Stimulated activated CD4-positive, alpha-beta T cell treated with anti-CD3 and anti-CD28 coated beads, Interleukin-1b, Interleukin-23, amount 100 ng/mL, for 48 hours (primary cell): Measurements from ENCODE around the gene CASP2.
"Not testable (repeated sequence)": the region's sequence is repeated elsewhere in the genome, so short reads cannot be mapped to it uniquely, and the experiment has no call there.

Experiments used
- DNase-seq: peaks from one replicate; pipeline ENCODE4 v3.0.0-alpha.2; 2020

CASP2 gene

DNA sequence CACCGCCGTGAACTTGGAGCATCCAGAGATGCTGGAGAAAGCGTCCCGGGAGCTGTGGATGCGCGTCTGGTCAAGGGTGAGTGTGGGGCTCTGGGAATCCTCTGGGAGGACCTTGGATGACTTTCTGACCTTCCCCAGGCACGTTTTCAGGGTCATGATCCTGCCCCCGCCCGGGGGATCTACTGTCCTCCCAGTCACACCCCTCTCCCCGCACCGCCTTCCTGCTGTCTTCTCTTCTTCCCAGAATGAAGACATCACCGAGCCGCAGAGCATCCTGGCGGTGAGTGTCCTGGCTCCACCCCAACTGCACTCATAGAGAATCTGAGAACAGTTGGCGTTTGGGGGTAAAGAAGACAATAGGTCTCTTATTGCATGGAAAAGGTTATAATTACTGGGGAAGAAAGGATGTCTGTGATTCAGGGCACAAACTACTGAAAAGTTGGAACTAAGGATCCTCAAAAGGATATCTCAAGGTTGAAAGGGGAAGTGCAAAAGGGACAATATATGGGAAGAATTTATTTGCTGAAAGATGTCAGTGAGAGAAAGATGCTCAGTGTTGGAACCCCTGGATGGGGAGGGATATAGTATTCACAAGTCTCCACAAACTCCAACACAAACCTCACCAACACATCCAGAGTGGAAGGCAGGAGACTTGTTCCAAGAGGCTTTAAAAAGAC lies 23.0 kb upstream of the CASP2 start:
- no peak for DNase-seq

DNA sequence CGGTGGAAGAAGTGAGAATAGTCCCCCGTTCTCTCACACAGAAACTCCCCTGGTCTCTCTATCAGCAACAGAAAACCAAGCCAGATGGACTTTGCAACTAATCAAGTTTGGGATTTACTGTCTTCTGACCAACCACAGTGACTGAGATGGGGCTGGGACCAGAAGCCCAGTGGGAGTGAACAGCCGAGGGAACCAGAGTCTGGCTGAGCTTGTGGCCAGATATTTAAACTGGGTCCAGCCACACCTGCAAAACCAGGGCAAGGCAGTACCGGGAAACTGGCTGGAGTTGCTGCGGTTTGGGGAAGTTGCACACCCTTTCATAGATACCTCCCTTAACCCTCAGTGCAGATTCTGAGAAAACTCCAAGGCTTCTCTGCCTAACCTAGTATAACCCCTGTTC lies 18.9 kb upstream of the CASP2 start:
- DNase-seq = no peak

DNA sequence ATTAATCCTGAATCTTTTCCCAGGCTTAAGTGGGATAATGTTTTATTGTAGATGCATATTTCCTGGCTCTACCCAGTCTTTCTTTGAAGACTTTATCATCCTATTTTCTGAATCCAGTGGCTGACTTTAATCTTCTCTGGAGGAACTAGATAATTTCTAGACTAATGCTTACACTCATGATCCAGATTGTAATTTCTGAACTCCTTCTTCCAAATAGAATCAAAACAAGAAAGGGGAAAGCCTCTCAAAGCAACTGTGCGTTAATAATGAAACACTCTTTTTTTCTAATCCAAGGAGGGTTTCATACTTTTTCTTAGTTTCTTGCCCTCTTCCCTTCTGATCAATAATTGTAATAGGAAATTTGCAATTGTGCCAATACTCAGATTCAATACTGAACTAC lies 16.9 kb upstream of the CASP2 start:
- no peak for DNase-seq

DNA sequence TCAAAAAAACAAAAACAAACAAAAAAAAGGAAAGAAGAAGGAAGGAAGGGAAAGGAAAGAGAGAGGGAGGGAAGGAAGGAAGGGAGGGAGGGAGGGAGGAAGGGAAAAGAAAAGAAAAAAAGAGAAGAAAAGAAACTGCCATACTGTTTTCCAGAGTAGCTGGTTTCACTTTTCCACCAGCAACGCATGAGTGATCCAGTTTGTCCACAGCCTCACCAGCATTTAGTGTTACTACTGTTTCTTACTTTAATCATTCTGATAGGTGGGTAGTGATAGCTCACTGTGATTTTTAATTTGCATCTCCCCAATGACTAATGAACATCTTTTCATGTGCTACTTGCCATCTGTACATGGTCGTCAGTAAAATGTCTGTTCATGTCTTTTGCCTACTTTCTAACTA lies 15.3 kb upstream of the CASP2 start:
- no peak for DNase-seq

DNA sequence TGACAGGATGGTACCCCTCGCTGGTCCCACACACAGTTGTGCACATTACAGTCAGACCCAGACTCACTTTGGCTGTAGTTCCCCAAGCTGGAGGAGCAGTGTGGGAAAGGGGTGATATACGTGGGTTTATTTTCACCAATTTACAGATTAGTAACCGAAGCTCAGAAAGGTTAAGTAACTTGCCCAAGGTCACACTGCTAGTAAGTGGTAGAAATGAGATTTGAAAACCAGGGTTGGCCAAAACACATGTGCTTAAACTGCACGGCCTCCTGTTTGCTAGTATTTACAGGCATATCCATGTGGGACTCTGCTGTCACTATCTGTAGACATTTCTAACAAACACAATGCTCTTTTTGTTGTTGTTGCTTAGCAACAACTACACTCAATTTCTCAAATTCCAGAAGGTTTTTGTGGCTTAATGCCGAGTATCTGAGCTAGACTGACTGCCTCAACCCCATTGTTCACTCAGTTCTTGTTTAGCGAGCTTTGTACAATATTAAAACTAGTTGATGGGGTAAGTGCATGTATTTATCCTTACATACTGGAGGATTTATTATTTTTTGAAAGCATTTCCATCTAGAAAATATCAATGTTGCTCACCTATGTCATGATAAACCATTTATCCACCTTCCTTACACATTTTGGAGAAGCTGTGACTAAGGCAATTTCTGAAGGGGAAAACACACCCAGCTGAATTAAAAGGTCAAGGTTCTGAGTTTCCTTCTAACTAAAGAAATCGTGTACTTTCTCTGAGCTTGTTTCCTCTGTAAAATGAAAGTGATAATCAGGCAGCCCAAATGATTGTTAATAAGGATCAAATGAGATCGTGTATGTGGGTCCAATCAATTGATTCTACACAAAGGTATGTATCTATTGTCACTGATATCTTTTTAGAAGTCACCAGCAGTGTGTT lies 8.7 kb upstream of the CASP2 start:
- no peak for DNase-seq

DNA sequence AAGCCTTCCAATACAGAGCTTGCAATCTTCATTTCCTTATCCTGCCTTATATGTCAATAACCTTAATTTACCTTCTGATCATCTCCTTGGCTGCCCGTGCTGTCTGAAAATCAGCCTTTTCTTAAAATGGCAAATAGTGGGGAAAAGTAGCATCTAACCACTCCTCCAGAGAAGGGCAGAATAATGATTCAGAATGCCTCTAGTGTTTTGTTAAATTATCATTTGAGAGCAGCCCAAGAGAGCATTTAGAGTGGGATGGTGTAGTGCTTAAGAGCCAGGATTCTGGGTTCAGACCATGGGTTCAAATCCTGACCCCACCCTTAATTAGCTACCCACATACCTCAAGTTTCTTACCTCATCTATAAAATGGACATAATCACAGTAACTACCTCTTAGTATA lies 8.0 kb upstream of the CASP2 start:
- no peak for DNase-seq

DNA sequence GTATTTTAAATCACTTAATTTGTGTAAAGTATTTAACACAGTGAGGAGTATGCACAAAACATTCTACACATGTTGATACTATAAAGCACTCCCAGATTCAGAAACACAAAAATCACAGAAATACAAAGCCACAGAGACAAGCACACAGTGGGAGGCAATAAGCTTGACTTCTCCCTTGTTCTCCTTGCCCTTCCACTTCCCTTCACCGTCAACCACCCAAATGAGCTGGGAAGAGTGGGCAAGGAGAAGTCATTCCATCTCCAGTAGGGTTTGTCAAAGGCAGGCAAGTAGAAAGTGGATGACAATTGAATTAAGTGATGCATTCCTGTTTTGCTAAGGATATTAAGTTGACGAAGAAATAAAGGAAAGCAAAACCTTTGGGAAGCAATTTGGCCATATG lies 7.6 kb upstream of the CASP2 start:
- no peak for DNase-seq

DNA sequence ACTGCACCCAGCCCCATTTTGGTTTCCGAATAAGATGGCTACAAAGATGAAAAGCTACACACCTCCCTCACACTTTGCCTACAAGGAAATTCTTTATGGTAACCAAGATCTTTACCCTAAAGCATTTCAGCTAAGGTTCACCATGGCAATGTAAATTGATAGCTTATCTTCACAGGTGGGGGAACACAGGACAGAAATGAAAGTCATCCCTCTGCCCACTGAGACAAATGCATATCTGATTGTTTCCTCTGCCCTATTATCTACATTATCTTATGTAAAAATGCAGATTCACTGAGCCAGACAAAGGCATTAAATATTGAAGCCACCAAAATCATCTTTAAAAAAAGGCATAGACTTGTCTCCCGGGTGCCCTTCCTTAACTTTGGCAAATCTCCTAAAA lies 6.6 kb upstream of the CASP2 start:
- DNase-seq = no peak

DNA sequence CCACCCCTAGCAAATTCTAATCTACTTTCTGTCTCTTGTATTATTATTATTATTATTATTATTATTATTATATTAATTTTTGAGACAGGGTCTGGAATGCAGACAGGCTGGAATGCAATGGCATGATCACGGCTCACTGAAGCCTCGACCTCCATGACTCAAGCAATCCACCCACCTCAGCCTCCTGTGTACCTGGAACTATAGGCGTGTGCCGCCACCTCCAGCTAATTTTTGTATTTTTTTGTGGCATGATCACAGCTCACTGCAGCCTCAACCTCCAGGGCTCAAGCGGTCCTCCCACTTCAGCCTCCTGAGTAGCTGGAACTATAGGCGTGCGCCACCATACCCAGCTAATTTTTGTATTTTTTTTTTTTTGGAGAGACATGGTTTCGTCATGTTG lies 6.0 kb upstream of the CASP2 start:
- DNase-seq = no peak

DNA sequence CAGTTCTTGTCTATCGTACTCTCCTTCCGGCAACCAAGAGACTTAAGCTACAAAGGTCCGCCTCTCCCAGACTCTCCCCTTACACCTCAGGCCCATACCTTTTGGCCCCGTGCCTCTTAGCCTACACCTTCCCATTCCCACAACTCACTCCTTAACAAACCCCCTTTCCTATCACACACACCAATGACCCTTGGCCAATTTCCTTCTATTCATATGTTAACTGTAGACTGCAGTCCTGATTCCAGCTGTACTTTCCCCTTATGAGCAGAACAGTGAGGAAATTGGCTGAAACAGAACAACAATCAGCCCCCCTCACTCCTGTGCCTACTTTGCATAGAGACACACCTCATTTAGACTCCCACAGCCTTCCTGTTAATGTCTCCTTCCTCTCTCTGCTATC lies 4.8 kb upstream of the CASP2 start:
- no peak for DNase-seq

DNA sequence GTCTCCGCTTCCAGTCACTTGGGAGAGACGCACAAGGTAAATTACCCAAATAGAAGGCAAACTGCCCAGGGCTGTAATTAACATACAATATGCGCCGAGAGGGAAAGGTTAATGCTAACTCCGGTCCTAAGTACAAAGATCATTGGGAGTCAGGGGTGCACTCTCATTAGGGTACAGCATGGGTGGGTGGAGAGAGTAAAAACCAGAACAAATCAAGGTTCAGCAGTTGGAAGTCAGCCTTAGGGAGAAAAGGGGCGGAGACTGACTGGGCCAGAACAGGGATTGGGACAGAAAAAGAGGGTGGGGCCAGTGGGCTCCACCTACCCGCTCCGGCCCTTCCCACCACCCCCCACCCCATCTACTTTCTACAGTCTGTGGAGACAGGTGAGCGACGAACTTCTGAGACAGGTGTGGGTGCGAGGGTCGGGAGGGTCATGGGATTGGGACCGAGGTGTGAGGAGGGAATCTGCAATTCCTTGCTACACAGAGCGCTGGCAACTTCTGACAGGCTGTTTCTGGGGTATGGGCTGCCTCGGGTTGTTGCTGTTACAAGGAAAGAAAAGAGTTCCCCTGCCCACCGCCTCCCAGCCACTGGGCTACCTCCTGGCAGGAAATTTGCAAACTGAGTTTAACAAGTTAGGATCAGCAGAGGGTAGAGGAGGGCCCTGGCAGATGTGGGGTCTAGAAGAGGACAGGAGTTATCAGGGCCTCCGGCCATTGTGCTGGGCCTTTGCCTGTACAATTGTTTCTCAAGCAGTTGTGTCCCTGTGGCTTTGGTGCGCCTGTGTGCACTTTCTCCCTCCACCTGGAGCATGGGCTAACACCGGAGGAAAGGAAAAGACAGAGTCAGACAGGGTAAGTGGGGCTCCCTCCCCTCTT lies 3.3 kb upstream of the CASP2 start, which contains the start of gene TMEM139:
TMEM139 (plus strand) TSS at position 368 of the 879 bp plus-strand sequence. CDS start 1,000 bp downstream, outside the sequence.
- DNase-seq = no peak

DNA sequence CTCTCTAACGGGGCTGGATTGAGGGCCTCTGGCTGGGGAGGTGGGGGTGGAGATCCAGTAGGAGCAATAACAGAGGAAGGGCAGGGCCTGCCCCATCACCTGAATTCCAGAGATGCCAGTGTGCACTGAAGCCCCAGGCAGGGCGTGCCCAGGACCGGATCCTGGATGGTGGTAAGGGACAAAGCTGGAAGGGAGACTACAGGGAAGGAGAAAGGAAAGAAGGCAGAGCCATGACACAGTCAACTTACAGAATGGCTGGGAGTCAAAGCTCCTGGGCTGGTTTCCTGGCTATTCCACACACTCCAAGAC lies 2.7 kb upstream of the CASP2 start:
- DNase-seq = no peak

DNA sequence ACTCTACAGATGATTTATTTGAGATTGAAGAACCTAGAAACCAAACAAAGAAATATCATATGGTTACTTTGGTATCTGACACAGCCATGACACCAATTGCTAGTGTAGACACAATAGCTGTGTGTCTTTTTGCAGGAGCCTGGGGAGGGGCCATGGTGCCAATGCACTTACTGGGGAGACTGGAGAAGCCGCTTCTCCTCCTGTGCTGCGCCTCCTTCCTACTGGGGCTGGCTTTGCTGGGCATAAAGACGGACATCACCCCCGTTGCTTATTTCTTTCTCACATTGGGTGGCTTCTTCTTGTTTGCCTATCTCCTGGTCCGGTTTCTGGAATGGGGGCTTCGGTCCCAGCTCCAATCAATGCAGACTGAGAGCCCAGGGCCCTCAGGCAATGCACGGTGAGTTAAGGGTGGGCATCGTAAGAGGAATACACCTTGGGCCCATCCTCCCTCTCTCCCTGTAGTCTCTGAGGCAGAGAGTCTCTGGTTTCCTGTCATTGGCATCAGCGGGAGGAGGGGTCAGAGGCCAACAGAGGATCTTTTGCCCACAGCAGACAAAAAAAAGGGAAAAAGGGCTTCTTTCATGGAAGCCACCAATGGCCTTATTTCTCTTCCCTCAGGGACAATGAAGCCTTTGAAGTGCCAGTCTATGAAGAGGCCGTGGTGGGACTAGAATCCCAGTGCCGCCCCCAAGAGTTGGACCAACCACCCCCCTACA lies 2.2 kb upstream of the CASP2 start:
- no peak for DNase-seq

DNA sequence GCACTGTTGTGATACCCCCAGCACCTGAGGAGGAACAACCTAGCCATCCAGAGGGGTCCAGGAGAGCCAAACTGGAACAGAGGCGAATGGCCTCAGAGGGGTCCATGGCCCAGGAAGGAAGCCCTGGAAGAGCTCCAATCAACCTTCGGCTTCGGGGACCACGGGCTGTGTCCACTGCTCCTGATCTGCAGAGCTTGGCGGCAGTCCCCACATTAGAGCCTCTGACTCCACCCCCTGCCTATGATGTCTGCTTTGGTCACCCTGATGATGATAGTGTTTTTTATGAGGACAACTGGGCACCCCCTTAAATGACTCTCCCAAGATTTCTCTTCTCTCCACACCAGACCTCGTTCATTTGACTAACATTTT lies 1.6 kb upstream of the CASP2 start:
- no peak for DNase-seq

DNA sequence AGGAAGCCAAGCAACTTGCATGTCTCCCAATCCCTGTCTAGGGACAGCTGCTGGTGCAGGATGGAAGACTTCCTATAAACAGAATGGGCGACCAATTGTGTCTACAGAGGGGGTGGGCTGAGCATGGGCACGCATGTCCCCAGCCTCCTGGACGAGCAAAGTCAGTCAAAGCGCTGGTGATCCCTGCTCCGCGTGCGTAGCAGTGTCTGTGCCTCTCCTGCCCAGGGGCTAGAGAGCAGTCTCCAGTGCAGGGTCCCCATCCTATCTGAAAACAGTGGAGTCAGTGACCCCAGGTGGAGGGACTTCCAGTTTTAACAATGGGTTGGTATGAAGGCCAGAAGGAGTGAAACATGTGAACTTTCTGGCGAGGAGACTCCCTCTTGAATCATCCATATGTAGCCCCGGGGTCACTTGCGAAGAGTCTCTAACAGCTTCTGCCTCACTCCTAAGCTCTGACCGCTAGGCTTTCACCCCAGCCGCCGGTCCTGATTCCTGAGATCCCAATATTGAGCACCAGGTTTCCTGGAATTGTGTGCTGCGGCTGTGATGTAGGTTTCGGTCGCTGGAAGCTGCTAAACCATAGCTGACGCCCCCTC lies 714 bp upstream of the CASP2 start:
- no peak for DNase-seq

DNA sequence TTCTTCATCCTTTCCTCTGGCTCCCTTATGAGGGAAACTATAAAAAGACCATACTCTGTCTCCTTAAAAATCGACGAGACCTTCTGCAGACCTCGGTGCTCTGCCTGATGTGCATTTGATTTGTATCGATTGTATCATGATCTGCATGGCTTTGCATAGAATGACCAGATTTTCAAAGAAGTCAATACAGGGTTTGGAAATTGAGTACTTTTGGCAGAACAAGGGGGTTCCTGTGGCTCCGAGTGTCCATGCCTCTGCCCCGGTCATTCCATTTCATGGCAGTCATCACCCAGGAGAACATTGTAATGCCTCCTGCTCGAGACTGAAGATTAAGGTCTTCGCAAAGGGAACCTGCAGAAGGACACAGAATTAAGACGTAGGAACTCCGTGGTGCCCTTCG lies 685 bp downstream of the CASP2 start:
- DNase-seq = no peak

DNA sequence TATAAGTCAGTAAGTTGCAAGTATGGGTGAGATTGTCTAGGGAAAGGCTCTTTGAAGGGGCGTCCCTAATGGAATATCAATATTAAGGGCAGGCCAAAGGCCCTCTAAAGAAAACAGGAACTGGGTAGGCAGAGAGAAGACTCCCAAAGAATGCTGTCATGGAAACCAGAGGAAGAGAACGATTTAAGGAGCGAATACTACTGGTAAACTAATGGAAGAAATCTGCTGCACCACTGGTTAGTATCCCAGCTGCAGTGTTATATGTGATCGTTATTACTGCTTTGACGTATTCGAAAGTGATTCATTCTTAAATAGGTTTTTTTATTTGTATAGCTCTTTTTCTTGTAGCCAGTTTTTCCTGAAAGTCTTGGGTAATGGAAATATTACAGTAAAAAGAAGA lies 1.3 kb downstream of the CASP2 start:
- DNase-seq = no peak

DNA sequence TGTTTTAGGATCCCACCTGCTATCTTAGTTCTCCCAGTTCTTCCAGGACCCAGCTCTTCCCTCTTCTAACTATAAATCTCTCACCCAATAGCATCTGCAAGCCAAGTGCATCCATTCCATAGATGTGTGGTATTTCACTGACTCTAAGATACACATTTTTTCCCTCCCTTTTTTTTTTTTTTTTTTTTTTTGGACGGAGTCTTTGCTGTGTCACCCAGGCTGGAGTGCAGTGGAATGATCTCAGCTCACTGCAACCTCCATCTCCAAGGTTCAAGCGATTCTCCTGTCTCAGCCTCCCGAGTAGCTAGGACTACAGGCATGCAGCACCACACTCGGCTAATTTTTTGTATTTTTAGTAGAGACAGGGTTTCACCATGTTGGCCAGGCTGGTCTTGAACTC lies 1.7 kb downstream of the CASP2 start:
- not testable (repeated sequence) for DNase-seq

DNA sequence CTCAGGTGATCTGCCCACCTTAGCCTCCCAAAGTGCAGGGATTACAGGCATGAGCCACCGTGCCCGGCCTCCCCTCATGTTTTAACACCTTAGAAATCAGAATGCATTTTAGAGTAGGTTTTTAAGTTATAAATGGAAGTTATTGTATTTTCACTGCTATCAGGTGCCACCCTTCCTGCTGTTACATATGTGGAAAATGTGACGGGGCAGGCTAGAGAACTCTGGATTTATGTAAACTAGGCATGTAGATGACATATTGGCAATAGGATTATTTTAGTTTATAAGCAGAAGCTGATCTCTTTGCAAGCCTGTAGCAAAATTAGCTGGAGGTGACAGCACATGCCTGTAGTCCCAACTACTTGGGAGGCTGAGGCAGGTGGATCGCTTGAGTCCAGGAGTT lies 2.1 kb downstream of the CASP2 start:
- no peak for DNase-seq

DNA sequence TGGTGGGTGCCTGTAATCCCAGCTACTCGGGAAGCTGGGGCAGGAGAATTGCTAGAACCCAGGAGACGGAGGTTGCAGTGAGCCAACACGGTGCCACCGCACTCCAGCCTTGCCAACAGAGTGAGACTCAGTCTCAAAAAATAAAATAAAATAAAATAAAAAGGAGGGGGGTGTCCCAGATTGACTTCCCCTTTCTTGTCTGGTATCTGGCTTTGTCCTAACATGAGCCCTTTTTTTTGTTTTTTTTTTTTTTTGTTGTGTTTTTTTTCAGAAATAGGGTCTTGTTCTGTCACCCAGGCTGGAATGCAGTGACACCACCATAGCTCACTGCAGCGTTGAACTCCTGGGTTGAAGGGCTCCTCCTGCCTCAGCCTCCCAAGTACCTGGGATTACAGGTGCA lies 4.7 kb downstream of the CASP2 start:
- no peak for DNase-seq

DNA sequence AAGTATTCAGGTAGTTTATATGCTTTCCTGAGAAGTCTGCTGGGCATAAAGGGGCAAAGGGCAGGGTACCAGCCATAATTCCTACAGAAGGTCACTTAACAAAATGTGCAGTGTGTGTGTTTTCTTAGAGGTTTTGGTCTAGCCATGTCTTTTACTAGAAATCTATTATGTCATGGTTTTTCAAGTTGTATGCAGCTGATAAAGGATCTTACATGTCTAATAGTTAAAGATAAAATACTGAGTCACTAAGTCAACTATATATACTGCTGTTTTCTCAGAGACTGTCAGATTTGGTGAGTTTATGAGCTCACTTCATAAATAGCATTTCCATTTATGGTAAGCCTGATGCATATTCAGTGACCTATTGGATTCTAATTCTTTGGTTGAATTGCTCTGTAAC lies 7.7 kb downstream of the CASP2 start:
- DNase-seq = no peak

DNA sequence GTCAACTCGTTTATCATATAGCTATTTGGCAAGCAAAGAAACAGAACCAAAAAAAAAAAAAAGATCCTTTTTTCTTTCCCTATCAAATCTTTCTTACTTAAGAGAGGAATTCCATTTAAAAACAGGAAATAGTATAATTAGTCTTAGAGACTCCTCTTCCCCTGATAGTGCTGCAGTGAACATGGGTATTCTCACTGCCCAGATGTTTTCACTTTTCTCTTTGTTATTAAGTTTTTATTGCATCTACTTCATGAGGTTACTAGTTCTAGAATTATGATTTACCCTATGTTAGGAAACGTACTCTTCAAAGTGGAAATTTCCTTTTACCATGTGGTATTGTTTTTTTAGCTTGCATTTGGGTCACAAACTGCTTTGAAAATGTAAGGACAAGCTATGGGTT lies 8.5 kb downstream of the CASP2 start:
- DNase-seq = no peak

DNA sequence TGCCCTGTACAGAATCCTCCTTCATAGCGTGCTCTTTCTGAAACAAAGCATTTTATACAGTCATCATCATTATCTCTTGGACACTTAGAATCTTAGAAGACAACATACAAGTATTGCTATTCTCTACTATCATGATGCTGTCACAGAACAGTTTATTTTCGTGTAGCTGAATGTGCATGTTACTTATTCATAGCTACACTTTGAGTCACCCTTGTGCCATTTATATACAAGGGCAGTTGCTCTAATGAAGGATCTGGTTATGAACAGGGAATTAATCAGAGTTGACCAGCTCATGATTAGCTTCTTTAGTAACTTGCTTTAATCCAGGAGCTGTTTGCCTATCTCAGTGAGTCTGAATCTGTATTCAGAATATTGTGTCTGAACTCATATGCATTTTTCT lies 11.2 kb downstream of the CASP2 start:
- DNase-seq = no peak
